ENCODE measurements around the gene LATS2. TPM values are rescaled to one million over a fixed set of nuclear protein-coding genes. Genes with fewer than 3 reads are reported as not detected.

LATS2 gene
- total RNA-seq, 1 donor = 15.0 TPM

DNA sequence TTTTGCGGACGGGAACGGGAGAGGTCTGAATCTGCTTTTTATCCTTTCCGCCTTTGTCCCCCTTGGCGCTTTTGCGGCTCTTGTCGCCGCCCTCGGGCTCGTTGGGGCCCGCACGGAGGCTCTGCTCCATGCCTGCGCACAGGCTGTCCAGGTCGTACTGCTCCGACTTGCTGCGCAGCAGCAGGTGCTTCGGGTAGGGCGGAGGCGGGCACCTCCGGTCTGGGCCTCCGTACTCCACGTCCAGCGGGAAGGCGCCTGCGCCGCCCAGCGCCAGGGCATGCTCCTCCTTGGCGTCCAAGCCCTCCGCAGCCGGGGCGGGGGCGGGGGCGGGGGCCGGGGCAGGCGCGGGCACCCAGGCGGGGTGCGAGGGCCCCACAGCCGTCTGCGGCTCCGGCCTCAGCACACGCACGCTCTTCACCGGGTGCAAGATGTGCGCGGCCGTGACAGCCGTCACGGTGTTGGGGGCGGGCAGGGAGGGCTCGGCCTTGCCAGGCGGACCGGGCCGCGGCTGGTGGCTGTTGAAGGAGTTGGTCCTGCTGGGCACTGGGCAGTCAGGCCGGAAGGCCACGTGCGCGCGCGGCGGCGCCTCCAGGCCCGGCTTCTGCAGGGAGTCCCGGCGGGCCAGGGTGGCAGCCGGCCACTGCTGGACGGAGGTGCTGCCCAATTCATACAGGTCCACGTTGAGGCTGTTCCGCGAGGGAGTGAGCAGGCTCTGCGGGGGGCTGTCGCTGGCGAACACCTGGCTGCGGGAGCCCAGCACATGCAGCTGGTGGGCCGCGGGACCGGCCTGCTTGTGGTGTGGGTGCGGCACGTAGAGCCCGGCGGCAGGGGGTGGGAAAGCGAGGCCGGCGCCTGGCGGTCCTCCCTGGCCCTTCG lies 73.1 kb downstream of the LATS2 start:
- no peaks in the 10 kb centered on the region for H3K27me3 ChIP-seq (ENCODE audit: insufficient read depth, low read length)
- H3K4me3 ChIP-seq (ENCODE audit: low read length) = no peak overlapping the region
- no peaks in the 10 kb centered on the region for H3K9me3 ChIP-seq (ENCODE audit: low read depth, low read length)
- H3K4me1 ChIP-seq (ENCODE audit: insufficient read depth, low read length) = no peaks in the 10 kb centered on the region

DNA sequence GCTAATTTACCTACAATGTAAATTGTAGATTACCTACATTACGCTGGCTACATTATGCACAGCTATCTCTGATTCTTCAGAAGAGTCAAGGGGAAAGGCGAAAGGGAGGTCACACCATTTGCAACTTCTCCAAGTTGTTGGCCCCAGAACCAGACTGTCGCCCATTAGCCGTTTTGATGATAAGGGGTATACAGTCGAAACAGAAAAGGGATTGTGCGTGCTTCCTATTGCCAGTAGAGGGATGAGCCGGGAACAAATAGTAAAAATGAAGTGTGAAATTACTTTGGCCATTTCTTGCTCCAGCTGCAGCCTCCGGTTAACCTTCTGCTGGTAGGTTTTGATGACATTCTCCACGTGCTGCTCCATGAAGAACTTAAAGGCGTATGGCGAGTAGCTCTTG lies 73.8 kb downstream of the LATS2 start:
- no peaks in the 10 kb centered on the region for H3K9me3 ChIP-seq (ENCODE audit: low read depth, low read length)
- no peaks in the 10 kb centered on the region for H3K4me1 ChIP-seq (ENCODE audit: insufficient read depth, low read length)
- no peak overlapping the region for H3K4me3 ChIP-seq (ENCODE audit: low read length)
- H3K27me3 ChIP-seq (ENCODE audit: insufficient read depth, low read length) = no peaks in the 10 kb centered on the region

DNA sequence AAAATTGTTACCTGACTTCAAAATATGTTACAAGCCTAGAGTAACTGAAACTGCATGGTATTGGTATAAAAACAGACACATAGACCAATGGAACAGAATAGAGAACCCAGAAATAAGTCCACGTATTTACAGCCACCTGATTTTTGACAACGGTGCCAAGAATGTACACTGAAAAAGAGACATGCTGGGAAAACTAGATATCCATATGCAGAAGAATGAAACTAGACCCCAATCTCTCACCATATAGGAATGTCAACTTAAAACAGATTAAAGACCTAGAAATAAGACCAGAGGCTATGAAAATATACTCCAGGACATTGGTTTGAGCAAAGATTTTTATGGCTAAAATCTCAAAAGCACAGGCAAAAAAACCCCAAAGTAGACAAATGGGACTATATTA lies 76.5 kb downstream of the LATS2 start:
- Histone ChIP-seq H3K4me3 (ENCODE audit: low read length) (no peak overlapping the region), H3K4me1 (ENCODE audit: insufficient read depth, low read length) (no peaks in the 10 kb centered on the region), H3K27me3 (ENCODE audit: insufficient read depth, low read length) (no peaks in the 10 kb centered on the region), H3K9me3 (ENCODE audit: low read depth, low read length) (no peaks in the 10 kb centered on the region)

DNA sequence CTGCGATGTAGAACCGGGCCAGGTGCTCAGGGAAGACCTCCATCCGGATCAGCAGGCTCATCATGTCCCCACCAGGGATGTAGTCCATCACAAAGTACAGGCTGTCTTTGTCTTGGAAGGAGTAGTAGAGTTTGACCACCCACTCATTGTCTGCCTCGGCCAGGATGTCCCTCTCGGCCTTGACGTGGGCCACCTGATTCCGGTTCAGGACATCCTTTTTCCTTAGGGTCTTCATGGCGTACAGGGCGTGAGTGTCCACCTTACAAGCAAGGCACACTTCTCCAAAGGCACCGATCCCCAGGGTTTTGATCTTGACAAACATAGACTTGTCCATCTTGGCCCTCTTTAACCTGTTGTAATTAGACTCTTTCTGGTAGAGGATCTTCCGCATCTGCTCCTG lies 78.0 kb downstream of the LATS2 start:
- Histone ChIP-seq H3K4me1 (ENCODE audit: insufficient read depth, low read length) (no peaks in the 10 kb centered on the region), H3K27me3 (ENCODE audit: insufficient read depth, low read length) (no peaks in the 10 kb centered on the region), H3K4me3 (ENCODE audit: low read length) (no peak overlapping the region), H3K9me3 (ENCODE audit: low read depth, low read length) (no peaks in the 10 kb centered on the region)

DNA sequence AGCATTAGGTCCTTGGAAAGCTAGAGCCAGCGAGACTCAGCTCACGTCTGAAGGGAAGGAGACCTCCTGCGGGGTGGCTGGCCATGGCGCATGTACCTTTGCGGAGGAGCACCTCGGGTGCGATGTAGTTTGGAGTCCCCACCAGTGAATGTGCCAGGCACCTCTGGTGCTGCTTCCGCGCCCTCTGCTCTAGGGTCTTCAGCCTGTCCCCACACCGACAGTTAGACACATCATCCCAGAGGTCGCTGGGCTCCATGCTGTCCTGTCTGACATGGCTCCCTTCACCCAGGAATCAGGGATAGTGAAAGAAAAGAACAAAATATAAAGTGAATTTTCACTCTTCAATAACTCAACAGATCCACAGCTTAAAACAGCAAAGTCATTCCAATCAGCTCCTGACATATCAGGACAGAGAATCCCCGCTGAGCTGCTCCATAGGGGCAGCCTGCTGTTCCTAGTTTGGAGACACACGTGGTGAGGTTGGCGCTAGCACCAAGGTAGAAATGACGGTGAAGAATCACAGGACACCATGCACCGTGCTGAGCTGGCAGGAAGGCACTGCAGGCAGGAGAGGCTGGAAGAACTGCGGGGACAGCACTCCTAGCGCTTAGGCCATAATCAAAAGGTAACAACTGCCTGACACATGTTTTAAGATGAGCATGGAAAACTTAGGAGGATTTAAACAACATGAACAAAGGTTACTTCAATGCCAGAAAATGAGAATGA lies 79.9 kb downstream of the LATS2 start:
- no peaks in the 10 kb centered on the region for H3K9me3 ChIP-seq (ENCODE audit: low read depth, low read length)
- H3K27me3 ChIP-seq (ENCODE audit: insufficient read depth, low read length) = no peaks in the 10 kb centered on the region
- H3K4me1 ChIP-seq (ENCODE audit: insufficient read depth, low read length) = no peaks in the 10 kb centered on the region
- H3K4me3 ChIP-seq (ENCODE audit: low read length) = no peak overlapping the region

DNA sequence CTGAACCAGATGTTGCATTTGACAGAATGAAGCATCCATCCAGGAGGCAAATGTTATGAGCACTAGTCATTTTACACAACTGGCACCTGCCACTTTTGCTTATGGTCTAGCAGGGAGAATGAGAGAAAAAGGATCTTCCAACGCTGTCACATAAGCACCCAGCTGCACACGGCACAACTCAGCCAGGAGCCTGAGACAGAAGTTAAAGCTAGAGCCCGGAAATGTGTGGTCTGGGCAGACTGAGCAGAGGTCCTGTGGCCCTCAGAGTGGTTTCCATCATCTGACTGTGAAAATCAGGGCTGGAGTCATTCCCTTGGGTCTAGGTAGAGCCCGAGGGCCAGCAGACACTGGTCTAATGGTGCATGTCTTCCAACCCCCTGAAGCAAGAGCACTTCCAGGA lies 80.5 kb downstream of the LATS2 start:
- Histone ChIP-seq H3K4me3 (ENCODE audit: low read length) (no peak overlapping the region), H3K27me3 (ENCODE audit: insufficient read depth, low read length) (no peaks in the 10 kb centered on the region), H3K9me3 (ENCODE audit: low read depth, low read length) (no peaks in the 10 kb centered on the region), H3K4me1 (ENCODE audit: insufficient read depth, low read length) (no peaks in the 10 kb centered on the region)

DNA sequence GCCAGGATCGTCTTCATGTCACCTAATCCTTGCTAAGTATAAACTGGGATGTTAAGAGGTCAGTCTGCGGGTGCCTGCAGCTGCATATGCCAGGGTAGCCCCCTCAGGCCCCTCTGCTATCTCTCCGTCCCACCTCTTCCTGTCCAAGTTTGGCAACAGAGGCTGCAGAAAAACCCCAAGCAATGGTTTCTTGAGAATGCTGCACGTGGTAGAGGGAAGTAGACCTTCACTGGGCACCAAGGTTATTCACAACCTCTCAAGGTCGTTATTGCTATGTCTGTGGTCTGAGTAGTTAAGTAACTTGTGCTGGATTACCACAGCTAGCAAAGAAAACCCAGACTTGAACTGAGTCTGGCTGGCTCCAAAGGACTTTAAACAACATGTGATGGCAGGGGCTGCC lies 81.0 kb downstream of the LATS2 start:
- no peak overlapping the region for H3K4me3 ChIP-seq (ENCODE audit: low read length)
- no peaks in the 10 kb centered on the region for H3K27me3 ChIP-seq (ENCODE audit: insufficient read depth, low read length)
- no peaks in the 10 kb centered on the region for H3K9me3 ChIP-seq (ENCODE audit: low read depth, low read length)
- H3K4me1 ChIP-seq (ENCODE audit: insufficient read depth, low read length) = no peaks in the 10 kb centered on the region

DNA sequence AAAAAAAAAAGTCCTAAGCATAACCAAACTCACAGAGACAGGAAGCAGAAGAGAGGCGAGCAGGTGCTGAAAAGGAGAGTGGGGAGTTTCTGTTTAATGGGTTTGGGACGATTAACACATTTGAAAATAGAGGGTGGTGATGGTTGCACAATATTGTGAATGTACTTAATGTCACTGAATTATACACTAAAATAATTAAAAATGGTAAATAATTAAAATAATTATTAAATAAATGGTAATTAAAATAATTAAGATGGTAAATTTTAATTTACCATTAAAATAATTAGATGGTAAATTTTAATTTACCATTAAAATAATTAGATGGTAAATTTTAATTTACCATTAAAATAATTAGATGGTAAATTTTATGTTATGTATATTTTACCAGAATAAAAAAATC lies 84.0 kb downstream of the LATS2 start:
- Histone ChIP-seq H3K9me3 (ENCODE audit: low read depth, low read length) (no peaks in the 10 kb centered on the region), H3K4me1 (ENCODE audit: insufficient read depth, low read length) (no peaks in the 10 kb centered on the region), H3K4me3 (ENCODE audit: low read length) (no peak overlapping the region), H3K27me3 (ENCODE audit: insufficient read depth, low read length) (no peaks in the 10 kb centered on the region)

DNA sequence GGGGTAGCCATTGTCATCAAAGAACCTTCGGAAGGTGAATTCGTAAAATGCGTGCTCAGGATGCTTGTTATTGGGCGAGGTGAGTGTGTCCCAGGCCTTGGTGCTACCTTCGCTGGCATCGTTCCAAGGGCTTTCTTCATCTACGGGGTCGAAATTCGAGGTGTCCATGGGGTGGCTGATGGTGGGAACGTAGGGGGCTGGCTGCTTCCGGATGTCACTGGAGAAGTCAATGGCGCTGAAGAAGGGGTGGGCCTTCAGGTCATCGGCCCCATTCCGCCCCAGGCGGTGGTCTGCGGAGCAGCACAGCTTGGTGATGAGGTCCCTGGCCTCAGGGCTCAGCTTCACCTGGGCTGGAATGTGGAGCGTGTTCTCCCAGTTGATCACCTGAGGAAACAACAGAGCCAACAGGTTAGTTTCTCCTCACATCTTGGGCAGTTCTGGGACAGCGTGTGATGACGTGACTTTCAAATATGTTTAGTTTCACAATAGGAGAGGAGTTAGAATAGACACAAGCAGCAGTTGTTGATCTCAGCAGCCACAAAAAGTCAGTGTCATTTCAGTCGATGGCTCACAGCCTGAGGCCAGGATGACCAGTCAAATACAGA lies 86.3 kb downstream of the LATS2 start:
- Histone ChIP-seq H3K4me3 (ENCODE audit: low read length) (no peak overlapping the region), H3K9me3 (ENCODE audit: low read depth, low read length) (no peaks in the 10 kb centered on the region), H3K4me1 (ENCODE audit: insufficient read depth, low read length) (no peaks in the 10 kb centered on the region), H3K27me3 (ENCODE audit: insufficient read depth, low read length) (no peaks in the 10 kb centered on the region)

DNA sequence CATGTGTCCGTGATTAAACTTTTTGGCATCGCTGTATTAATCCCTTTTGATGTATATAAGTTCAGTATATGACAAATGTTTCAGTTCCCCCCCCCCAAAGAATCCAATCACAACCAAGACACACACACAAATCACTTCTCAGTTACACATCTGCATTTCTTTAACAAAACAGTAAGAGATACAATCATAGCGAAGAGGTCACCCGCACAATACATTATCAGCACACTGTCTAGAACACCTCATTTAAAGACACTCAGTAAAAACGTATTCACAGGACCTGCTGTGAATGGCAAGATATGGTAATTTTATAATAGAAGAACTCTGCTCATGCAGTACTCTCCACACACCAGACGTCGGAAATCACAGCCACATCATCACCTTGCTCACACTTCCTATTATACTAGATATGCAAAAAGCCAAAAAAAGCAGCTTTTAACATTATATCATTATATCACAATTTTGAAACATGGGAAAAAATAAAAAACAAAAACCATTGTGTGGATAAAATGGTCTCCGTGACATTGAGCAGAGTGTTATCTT lies 87.4 kb downstream of the LATS2 start:
- Histone ChIP-seq H3K9me3 (ENCODE audit: low read depth, low read length) (no peaks in the 10 kb centered on the region), H3K4me1 (ENCODE audit: insufficient read depth, low read length) (no peaks in the 10 kb centered on the region), H3K27me3 (ENCODE audit: insufficient read depth, low read length) (no peaks in the 10 kb centered on the region), H3K4me3 (ENCODE audit: low read length) (no peak overlapping the region)

DNA sequence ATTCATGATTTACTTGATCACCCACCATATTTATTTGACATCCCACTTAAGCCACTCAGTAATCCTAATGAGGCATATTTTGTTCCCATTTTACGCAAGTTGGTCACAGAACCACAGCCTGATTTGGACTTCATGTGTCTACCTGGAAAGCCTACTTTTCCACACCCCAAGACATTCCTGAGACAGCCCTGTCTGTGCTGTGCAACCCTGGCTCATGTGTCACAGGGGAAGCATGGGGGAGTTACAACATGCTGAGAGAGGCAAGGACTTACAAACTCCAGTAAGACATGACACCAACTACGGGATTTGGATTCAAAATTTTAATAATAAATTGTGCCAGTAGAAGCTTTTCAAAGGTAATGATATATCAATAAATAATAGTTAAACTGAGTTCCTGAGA lies 88.7 kb downstream of the LATS2 start:
- Histone ChIP-seq H3K4me1 (ENCODE audit: insufficient read depth, low read length) (no peaks in the 10 kb centered on the region), H3K9me3 (ENCODE audit: low read depth, low read length) (no peaks in the 10 kb centered on the region), H3K27me3 (ENCODE audit: insufficient read depth, low read length) (no peaks in the 10 kb centered on the region), H3K4me3 (ENCODE audit: low read length) (no peak overlapping the region)

DNA sequence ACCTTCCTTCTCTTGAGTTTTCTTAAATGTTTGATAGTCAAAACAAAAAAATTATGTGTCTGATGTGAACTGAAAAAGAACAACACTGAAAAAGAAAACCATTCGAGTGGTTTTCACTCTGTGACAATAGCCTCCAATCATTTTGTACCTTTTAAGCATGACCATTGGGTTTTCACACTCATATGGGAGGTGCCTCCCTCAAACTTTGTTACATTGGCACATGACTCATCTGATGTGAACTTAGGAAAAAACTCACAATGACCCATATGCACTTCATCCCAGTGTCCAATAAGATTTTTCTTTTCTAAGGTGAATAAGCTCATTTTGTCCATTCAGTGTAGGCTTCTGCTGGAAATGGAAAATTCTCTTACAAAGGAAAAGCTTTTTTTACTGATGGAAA lies 92.2 kb downstream of the LATS2 start:
- no peak overlapping the region for H3K4me3 ChIP-seq (ENCODE audit: low read length)
- no peaks in the 10 kb centered on the region for H3K9me3 ChIP-seq (ENCODE audit: low read depth, low read length)
- H3K4me1 ChIP-seq (ENCODE audit: insufficient read depth, low read length) = no peaks in the 10 kb centered on the region
- no peaks in the 10 kb centered on the region for H3K27me3 ChIP-seq (ENCODE audit: insufficient read depth, low read length)

DNA sequence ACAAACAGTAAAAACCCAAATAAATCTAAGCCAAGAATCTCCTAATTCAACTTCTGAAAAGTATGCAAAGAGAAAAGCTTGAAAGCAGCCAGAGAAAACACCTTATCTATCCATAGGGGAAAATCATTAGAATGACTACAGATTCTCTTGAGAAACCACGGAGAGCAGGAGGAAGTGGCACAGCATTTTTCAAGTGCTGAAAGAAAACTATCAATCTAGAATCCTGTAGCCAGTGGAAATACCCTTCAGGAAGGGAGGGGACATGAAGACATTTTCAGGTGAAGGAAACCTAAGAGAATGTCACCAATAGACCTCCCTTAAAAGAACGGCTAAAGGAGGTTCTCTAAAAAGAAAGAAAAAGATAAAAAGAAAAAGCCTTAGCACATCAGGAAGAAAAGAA lies 92.6 kb downstream of the LATS2 start:
- H3K4me3 ChIP-seq (ENCODE audit: low read length) = no peak overlapping the region
- H3K9me3 ChIP-seq (ENCODE audit: low read depth, low read length) = no peaks in the 10 kb centered on the region
- H3K4me1 ChIP-seq (ENCODE audit: insufficient read depth, low read length) = no peaks in the 10 kb centered on the region
- no peaks in the 10 kb centered on the region for H3K27me3 ChIP-seq (ENCODE audit: insufficient read depth, low read length)

DNA sequence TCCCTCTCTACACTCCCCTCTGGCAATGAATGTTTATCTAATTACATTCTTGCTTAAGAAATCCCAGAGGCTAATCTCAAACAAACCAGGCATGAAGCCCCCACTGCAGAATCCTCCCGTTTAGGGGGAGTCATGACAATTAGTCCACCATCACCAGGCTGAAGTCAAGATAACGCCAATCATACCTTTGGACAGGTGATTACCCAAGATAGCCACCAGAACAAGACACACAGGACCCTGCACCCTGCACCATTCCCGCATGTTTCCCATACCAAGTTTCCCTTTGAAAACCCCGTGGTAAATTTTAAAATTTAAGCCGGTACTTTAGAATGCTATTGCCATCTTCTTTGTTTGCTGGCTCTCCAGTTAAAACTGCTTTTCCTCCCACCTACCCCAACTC lies 94.0 kb downstream of the LATS2 start:
- Histone ChIP-seq H3K4me1 (ENCODE audit: insufficient read depth, low read length) (no peaks in the 10 kb centered on the region), H3K9me3 (ENCODE audit: low read depth, low read length) (no peaks in the 10 kb centered on the region), H3K4me3 (ENCODE audit: low read length) (no peak overlapping the region), H3K27me3 (ENCODE audit: insufficient read depth, low read length) (no peaks in the 10 kb centered on the region)

DNA sequence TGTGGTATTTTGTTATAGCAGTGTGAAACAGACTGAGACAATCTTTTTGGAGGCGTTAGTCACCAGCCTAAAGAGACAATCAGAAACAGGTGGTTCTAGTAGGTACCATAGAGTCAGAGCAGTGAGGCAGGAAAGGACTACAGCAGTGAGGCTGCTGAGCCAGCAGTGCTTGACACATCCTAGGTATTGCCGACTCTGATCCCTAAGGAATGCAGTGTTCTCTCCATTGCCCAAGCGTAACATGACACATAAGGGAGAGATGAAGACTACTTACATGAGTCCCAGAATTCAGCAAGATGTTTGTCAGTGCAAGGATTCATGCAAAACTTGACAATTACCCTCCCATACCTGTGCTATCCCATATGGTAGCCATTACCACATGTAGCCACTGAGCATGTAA lies 96.5 kb downstream of the LATS2 start:
- no peaks in the 10 kb centered on the region for H3K9me3 ChIP-seq (ENCODE audit: low read depth, low read length)
- H3K4me1 ChIP-seq (ENCODE audit: insufficient read depth, low read length) = no peaks in the 10 kb centered on the region
- no peaks in the 10 kb centered on the region for H3K27me3 ChIP-seq (ENCODE audit: insufficient read depth, low read length)
- H3K4me3 ChIP-seq (ENCODE audit: low read length) = no peak overlapping the region
